GM12801 (cell line): Measurements from ENCODE around the gene TRMT2A.

Experiments used
- TF ChIP-seq, protein P1 (sequence below): IDR thresholded peaks from one replicate; pipeline ENCODE4 v1.5.1; 2011; ENCODE audit warnings: control low read depth; ENCODE audit not compliant: insufficient read length; ENCODE audit errors: extremely low read depth

Gene TRMT2A

GRCh38 chr22:20080445-20080775 is 36.6 kb downstream of the TRMT2A start:
- TF ChIP-seq, protein P1, sequence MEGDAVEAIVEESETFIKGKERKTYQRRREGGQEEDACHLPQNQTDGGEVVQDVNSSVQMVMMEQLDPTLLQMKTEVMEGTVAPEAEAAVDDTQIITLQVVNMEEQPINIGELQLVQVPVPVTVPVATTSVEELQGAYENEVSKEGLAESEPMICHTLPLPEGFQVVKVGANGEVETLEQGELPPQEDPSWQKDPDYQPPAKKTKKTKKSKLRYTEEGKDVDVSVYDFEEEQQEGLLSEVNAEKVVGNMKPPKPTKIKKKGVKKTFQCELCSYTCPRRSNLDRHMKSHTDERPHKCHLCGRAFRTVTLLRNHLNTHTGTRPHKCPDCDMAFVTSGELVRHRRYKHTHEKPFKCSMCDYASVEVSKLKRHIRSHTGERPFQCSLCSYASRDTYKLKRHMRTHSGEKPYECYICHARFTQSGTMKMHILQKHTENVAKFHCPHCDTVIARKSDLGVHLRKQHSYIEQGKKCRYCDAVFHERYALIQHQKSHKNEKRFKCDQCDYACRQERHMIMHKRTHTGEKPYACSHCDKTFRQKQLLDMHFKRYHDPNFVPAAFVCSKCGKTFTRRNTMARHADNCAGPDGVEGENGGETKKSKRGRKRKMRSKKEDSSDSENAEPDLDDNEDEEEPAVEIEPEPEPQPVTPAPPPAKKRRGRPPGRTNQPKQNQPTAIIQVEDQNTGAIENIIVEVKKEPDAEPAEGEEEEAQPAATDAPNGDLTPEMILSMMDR, result no peak

GRCh38 chr22:20079745-20080444 is 37.1 kb downstream of the TRMT2A start, which contains the start of gene DGCR8:
DGCR8 (plus strand) TSS chr22:20080241; CDS start chr22:20085964, 5,723 bp downstream.
- TF ChIP-seq, protein P1, result no peak

- TF ChIP-seq, protein P1, result no peak
Observed at GRCh38 chr22:20076627-20077172, 40.3 kb downstream of the TRMT2A start.

DNA sequence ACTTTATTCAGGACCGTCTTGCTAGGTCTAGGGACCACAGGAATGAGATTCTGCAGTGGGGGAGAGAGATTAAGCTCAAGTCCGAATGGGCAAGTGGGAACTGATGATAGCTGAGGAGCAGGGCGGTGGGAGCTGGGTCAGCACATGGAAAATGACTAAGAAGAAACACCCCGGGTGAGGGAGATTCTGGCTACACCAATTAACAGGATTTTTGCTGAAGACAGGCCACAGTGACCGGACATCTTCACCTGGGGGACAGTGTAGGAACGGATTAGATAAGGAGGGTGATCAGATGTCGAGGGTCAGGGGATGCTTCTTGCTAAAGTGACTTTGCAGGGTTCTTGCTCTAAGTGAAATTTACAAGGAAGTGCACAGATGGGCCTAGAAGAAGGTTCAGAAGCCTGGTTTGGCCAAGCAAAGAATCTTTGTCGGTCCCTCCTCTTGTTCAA is 45.5 kb downstream of the TRMT2A start:
- TF ChIP-seq, protein P1, result no peak

- TF ChIP-seq, protein P1, result no peak
Observed at GRCh38 chr22:20069331-20070042, 47.5 kb downstream of the TRMT2A start.

- TF ChIP-seq, protein P1, result no peak
Observed at GRCh38 chr22:20068640-20069039, 48.4 kb downstream of the TRMT2A start.

DNA sequence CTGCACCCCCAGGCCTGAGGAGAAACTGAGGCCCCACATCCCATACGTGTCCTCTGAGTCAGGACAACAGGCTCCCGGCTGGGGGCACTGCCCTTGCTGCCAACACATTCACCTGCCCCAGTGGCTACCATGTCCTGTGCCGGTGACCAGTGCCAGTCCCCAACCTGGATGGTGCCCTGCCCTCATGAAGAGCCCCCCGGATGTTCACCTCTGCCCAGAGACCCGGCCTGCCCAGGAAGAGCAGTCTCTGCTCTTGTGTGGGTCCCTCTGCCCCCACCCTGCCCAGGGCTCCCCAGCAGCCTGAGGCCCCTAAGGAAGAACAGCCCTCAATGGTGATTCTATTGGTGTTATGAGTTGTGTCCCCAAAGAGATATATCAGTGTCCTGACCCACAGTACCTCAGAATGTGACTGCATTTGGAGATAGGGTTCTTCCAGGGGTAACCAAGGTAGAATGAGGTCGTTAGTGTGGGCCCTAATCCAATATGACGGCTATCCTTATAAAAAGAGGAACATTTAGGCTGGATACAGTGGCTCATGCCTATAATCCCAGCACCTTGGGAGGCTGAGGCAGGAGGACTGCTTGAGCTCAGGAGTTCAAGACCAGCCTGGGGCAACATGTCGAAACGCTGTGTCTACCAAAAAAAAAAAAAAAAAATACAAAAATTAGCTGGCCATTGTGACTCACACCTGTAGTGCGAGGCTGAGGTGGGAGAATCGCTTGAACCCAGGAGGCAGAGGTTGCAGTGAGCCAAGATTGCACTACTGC is 50.2 kb downstream of the TRMT2A start:
- TF ChIP-seq, protein P1, result no peak
